HG03469 (cell line): ENCODE measurements around the gene KRTAP10-11.
"Not testable (repeated sequence)": the region's sequence is repeated elsewhere in the genome, so short reads cannot be mapped to it uniquely, and the experiment has no call there.

ENCODE experiments used
- ATAC-seq: cut with Tn5 transposase; IDR thresholded peaks from one replicate; pipeline ENCODE4 v1.9.1; 2021; ENCODE audit warnings: mild to moderate bottlenecking, moderate library complexity, moderate number of reproducible peaks; ENCODE audit not compliant: unreplicated experiment

Gene KRTAP10-11, protein sequence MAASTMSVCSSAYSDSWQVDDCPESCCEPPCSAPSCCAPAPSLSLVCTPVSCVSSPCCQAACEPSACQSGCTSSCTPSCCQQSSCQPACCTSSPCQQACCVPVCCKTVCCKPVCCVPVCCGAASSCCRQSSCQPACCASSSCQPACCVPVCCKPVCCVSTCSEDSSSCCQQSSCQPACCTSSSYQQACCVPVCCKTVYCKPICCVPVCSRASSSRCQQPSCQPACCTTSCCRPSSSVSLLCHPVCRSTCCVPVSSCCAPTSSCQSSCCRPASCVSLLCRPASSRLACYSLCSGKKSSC

DNA sequence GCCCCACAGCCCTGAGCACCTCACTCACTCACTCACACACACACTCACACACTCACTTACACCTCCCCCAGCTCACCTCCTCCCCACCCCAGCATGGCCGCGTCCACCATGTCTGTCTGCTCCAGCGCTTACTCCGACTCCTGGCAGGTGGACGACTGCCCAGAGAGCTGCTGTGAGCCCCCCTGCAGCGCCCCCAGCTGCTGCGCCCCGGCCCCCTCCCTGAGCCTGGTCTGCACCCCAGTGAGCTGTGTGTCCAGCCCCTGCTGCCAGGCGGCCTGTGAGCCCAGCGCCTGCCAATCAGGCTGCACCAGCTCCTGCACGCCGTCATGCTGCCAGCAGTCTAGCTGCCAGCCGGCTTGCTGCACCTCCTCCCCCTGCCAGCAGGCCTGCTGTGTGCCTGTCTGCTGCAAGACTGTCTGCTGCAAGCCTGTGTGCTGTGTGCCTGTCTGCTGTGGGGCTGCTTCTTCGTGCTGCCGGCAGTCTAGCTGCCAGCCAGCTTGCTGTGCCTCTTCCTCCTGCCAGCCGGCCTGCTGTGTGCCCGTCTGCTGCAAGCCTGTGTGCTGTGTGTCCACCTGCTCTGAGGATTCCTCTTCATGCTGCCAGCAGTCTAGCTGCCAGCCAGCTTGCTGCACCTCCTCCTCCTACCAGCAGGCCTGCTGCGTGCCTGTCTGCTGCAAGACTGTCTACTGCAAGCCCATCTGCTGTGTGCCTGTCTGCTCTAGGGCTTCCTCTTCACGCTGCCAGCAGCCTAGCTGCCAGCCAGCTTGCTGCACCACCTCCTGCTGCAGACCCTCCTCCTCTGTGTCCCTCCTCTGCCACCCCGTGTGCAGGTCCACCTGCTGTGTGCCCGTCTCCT, at the start of gene KRTAP10-11:
Gene KRTAP10-11, plus strand, starts transcription at position 49 of the 856 bp plus-strand sequence. Its CDS starts 45 bp downstream, at position 94.
- ATAC-seq = not testable (repeated sequence)

DNA sequence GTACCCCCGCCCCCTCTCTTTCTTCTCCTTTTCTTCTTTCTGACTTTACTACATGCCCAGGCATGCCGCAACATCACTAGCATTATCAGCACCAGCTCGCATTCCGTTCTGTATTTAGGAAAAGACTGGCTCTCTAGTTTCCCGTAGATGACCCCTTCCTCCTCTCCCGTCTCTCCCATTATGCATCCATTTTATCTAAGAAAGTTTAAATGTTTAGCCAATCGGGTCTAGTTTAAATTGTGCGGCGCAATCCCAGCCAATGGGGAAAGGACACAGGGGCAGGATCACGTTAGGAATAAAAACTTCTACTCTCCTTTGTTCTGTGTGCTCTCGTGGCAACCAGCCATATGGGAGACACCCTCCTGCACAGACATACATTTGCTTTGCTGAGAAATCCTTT, 48.2 kb upstream of the KRTAP10-11 start:
- no peak for ATAC-seq

DNA sequence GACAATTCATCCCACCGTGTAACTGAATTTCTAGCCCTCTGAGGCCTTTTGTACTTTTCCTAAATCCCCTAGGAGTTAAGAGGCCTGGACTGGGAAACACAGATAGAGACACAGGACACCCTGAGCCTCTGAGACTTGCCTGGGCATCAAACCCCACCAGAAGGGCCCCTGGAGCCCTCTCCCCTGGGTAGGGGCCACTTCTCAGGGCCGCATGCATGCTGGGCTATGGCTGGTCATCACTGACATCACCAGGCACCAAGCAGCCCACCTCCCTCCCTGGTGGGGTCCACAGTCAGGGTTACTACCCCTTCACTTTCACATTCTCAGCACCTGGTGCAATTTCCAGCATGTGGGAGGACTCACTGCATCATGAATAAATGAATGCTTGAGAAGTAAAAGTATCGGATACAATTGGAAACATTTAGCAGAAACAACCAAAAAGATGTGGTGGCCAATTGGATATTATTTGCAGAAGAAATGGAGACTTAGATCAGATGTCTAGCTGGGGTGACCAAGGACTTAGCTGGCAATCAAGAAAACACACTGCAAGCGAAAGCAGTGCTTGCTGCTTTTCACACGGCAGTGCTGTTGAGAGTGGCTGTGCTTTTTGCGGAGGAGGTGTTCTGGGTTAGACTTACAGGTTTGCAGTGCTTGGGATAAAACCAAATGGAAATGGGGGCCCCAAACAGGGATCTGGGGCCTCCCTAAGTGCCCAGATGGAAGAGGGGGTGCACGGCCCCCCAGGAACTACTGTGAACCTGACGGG, 46.8 kb upstream of the KRTAP10-11 start:
- ATAC-seq = no peak

DNA sequence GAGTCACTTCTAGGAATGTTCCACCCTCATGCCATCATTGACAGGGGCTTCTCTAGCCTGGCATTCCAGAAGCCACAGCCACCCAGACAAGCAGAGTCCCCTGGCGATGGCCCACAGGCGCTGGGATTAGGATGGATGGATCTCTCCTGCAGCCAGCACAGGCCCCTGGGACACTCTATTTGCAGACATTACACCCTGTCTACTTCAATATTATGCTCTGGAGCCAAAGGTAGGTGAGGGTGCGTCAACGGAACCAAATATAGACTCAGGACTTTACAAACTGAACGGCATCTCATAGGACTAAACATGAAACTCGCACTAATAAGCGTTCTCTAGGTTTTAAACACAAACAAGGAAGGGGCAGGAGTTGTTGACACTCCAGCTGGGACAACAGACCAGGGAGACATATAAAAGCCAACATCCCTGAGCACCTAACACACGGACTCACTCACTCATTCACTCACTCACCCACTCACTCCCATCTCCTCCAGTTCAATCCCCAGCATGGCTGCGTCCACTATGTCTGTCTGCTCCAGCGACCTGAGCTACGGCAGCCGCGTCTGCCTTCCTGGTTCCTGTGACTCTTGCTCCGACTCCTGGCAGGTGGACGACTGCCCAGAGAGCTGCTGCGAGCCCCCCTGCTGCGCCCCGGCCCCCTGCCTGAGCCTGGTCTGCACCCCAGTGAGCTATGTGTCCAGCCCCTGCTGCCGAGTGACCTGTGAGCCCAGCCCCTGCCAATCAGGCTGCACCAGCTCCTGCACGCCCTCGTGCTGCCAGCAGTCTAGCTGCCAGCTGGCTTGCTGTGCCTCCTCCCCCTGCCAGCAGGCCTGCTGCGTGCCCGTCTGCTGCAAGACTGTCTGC, 45.9 kb upstream of the KRTAP10-11 start, which contains the start of gene KRTAP10-7:
Gene KRTAP10-7, plus strand, starts transcription at position 480 of the 861 bp plus-strand sequence. Its CDS starts 25 bp downstream, at position 505.
- ATAC-seq = not testable (repeated sequence)

DNA sequence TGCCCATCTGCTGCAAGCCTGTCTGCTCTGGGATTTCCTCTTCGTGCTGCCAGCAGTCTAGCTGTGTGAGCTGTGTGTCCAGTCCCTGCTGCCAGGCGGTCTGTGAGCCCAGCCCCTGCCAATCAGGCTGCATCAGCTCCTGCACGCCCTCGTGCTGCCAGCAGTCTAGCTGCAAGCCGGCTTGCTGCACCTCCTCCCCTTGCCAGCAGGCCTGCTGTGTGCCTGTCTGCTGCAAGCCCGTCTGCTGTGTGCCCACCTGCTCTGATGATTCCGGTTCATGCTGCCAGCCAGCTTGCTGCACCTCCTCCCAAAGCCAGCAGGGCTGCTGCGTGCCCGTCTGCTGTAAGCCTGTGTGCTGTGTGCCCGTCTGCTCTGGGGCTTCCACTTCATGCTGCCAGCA, 45.1 kb upstream of the KRTAP10-11 start:
- not testable (repeated sequence) for ATAC-seq

DNA sequence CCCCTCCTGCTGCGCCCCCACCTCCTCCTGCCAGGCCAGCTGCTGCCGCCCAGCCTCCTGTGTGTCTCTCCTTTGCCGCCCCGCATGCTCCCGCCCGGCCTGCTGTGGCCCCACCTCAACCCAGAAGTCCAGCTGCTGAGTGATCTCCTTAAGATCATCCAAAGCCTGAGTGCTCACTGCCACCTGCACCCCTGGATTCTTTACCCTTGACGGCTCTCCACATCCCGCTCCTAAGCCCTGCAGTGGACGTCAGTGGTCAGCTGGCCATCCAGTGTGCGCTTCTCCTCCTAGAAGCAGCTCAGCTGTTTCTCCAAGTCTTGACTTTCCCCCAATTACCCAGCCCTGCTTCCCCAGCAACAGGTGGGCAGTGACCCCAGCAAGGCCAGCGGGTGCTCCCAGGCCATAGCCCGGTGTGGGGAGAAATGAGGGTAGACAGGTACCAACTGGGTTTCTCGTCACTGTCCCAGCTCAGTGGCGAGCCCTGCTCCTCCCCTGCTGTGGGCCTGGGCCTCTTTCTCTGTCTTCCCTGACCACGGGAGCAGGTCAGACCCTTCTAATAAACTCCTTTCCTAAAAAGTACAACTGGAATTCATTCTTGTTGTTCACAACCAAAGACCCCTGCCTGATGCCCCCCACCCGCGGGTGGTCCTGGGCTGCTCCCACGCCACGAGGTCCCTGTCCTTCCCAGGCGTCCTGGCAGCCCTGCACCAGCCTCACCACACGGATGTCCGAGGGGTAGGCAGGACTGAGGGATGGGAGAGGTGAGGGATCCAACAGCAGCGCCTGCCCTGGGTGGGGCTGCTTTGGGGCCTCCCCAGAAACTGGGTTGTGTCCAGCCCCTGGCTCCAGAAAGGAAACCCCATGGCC, 44.4 kb upstream of the KRTAP10-11 start:
- no peak for ATAC-seq

DNA sequence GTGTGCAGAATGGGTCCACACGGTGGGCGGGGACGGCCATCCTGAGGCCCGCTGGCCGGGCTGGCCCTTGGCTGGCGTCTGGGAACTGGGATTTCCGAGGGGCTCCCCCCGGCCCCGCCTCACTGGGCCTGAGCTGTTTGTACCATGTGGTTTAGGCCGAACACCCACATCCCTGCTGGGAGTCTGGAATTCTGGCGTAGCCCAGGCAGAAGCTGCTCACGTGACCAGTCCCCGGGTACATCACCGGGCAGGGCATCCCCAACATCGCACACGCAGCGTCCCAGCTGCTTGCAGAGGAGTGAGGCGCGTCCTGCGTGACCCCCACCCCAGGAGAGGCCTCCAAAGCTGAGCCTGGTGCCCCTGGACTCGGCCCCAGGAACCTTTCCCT, 43.8 kb upstream of the KRTAP10-11 start:
- ATAC-seq = no peak

DNA sequence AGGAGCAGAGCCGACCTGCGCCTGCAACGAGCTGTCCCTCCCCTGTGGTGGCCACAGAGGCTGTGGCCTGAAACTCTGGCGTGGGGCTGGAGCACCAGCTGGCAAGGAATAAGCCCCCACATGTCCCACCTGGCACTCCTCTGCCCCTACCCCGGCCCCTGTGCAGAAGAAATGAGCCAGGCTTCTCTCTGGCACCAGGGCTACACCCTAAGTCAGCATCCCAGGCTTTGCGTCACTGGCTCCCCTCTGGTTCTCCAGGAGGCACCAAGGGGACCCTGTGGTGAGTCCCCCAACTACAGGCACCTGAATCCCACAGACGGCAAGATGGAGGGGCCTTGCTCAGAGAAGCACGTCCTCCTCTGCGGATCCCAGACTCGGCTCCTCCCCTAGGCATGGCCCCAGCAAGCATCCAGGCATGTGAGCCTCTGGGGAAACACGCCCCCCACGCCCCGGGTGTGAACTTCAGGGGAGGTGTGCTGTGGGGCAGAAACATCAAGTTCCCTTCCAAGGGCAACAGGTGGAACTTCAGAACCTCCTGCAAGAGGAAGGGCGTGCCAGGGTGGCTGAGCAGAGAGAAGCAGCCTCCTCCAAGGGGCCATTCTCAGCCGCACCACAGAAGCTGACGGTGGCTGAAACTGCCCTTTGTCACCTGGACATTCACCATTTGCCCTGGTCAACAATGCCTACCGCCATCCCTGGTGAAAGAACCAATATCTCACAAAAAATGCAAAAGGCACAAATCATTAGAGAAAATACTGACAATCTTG, 42.9 kb upstream of the KRTAP10-11 start:
- ATAC-seq = no peak

DNA sequence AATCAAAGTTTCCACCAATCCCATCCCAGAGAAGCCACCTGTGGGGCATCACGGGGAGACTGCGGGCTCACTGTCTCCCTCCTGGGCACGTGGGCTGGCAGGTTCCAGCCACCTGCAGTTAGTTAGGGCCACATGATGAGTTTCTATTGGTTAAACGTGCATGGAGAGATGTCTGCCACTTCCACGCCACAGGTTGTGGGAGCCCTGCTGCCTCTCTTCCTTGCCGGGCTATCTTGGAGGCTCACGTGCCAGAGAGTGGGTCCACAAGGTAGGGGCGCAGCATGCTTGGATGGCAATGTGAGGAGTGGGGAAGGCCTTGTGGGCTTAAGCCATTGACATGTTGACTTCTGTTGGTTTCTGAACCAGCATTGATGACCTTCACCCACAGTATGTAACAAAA, 42.3 kb upstream of the KRTAP10-11 start:
- ATAC-seq = no peak

DNA sequence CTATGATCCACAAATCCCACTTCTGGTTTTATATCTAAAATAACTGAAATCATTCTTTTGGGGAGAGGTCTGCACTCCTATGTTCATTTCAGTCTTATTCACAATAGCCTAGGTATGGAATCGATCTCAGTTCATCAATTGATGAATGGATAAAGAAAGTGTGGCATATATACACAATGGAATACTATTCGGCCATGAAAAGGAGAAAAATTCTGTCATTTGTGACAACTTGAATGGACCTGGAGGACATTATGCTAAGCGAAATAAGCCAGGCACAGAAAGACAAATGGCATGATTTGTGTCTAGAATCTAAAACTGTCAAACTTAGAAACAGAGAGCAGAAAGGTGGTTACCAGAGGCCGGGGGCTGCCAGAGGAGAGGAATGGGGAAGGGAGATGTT, 39.7 kb upstream of the KRTAP10-11 start:
- no peak for ATAC-seq

DNA sequence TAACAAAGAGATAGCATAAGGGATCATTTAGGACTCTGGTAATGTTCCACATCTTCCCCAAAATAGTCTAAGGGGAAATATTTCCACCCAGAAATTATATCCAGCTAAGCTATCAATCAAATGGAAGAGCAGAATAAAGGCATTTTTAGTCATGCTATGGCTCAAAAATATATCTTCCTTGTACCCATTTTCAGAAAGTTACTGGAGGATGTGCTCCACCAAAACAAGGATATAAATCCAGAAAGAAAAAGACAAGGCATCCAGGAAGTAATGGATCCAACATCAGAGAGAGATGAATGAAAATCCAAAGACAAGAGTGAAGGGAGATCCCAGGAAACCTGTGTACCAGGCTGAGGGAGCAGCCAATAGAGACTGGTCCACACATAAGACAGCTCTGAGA, 37.0 kb upstream of the KRTAP10-11 start:
- ATAC-seq = no peak

DNA sequence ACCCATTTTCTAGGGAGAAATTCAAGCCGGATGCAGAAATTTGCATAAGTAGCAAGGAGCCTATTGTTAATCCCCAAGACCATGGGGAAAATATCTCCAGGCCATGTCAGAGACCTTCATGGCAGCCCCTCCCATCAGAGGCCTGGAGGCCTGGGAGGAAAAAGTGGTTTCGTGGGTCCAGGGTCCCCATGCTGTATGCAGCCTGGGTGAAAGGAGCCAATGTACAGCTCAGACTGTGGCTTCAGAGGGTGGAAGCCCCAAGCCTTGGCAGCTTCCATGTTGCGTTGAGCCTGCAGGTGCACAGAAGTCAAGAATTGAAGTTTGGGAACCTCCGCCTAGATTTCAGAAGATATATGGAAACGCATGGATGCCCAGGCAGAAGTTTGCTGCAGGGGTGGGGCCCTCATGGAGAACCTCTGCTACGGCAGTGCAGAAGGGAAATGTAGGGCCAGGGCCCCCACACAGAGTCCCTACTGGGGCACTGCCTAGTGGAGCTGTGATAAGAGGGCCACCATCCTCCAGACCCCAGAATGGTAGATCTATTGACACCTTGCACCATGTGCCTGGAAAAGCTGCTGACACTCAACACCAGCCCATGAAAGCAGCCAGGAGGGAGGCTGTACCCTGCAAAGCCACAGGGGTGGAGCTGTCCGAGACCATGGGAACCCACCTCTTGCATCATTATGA, 35.9 kb upstream of the KRTAP10-11 start:
- not testable (repeated sequence) for ATAC-seq

DNA sequence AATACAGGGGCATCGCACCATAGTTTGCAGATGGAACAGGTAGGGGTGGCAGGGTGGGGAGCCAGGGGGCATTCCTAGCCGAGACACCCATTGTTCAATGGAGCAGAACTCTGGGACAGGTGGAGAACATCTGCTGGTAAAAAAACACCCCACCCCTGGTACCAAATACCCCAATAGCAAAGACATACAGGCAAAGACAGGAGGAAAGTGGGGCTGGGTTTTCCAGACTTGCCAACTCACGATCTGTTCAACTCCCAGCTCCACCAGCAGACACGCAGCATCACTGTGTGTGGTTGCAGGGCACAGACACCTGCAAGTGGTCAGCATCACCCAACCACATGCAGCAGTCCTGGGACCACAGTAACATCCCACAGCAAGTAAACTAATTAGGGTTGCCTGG, 34.7 kb upstream of the KRTAP10-11 start:
- no peak for ATAC-seq

DNA sequence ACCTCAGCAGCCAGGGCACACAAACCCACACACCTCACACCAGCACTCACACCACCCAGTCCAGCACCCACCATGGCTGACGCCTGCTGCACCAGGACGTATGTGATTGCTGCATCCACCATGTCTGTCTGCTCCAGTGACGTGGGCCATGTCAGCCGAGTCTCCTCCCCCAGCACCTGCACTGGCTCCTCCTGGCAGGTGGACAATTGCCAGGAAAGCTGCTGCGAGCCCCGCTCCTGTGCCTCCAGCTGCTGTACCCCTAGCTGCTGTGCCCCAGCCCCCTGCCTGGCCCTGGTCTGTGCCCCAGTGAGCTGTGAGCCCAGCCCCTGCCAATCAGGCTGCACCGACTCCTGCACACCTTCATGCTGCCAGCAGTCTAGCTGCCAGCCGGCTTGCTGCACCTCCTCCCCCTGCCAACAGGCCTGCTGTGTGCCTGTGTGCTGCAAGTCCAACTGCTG, 34.2 kb upstream of the KRTAP10-11 start, which contains the start of gene KRTAP10-8:
Gene KRTAP10-8, plus strand, starts transcription at position 51 of the 458 bp plus-strand sequence. Its CDS starts 22 bp downstream, at position 73.
- ATAC-seq = no peak

DNA sequence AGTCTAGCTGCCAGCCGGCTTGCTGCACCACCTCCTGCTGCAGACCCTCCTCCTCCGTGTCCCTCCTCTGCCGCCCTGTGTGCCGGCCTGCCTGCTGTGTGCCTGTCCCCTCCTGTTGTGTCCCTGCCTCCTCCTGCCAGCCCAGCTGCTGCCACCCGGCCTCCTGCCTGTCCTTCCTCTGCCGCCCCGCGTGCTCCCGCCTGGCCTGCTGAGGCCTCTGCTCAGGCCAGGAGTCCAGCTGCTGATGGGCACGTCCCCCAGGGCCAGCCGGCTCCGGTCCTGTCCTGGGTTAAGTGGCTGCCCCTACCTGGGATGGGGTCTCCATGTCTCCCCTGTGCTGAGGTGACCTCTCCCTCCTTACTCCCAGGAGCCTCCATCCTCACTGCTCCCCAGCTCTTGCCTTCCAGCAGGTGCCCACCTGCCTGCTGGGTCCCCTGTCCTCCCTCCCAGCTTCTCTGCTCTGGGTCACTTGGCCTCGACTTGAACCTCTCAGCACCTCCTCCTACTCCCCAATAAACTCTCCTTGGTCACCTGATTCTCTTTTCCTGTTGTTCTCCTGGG, 33.5 kb upstream of the KRTAP10-11 start:
- no peak for ATAC-seq

DNA sequence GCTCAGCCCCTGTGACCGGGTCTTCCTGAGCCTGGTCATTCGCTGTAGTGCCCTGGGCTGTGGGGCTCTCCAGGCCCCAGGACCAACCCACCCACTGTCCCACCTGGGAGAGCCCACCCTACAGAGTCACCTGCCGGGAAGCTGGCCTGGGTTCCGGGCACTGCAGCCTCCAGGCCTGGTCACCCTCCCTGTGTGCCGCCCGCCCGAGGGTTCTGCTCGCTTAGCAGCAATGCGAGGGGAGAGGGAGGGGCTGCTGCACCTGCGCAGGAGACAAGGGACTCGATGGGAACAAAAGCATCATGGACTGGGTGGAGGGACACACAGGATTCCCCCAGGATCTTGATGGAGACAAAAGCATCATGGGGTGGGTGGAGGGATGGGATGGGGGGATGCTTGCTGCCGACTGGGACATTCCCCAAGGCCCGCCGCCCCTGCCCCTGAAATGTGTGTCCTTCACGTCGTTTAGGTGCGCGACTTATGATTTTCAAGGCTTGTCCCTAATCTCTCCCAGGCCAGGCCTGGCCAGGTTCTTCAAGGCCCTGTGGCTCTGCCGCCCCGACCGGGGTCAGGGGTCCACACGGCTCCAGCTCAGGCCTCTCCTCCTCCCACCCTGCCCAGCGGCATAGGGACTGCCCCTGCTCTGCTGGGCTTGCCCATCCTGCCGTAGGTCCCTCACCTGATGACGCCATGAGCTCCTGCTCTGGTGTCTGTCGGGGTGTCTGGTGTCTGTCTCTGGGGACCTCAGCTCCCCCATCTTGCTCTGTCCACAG, 32.6 kb upstream of the KRTAP10-11 start:
- ATAC-seq = no peak
